Naive B cell (primary cell): ENCODE data around the gene EXOC4. TPM values are rescaled to one million over a fixed set of nuclear protein-coding genes. Genes with fewer than 3 reads are reported as not detected.

ENCODE experiments used
- ATAC-seq, 2 donors: fragments of 150-1000 bp; cut with Tn5 transposase; 2 replicates each; pipeline ENCODE4 v1.10.0; 2021; ENCODE audit warnings: low read depth in 2 of 2, mild to moderate bottlenecking in 2 of 2, moderate library complexity in 2 of 2
- DNase-seq: peaks from one replicate; pipeline ENCODE4 v3.0.0; 2022
- H3K27ac Mint-ChIP-seq, 6 donors: one replicate each; pipeline ENCODE4 v1.8.0; 2020 to 2022; ENCODE audit warnings: mild to moderate bottlenecking in 6 of 6, mixed read lengths in 6 of 6, moderate library complexity in 5 of 6, inconsistent platforms in 2 of 6
- H3K27me3 Mint-ChIP-seq, 3 donors: one replicate each; pipeline ENCODE4 v1.8.0; 2021 to 2022; ENCODE audit warnings: mixed read lengths in 3 of 3, mild to moderate bottlenecking in 1 of 3
- H3K36me3 Mint-ChIP-seq, 2 donors: one replicate each; pipeline ENCODE4 v1.8.0; 2020 to 2022; ENCODE audit warnings: mixed read lengths in 2 of 2, inconsistent platforms in 1 of 2, mild to moderate bottlenecking in 1 of 2
- H3K4me1 Mint-ChIP-seq, 3 donors: one replicate each; pipeline ENCODE4 v1.8.0; 2020 to 2022; ENCODE audit warnings: mixed read lengths in 3 of 3, inconsistent platforms in 1 of 3, mild to moderate bottlenecking in 1 of 3, moderate library complexity in 1 of 3
- H3K4me3 Mint-ChIP-seq, 8 donors: one replicate each; pipeline ENCODE4 v1.8.0; 2020 to 2022; ENCODE audit warnings: mild to moderate bottlenecking in 8 of 8, mixed read lengths in 8 of 8, moderate library complexity in 8 of 8, inconsistent platforms in 2 of 8
- H3K9me3 Mint-ChIP-seq, 7 donors: one replicate each; pipeline ENCODE4 v1.8.0; 2020 to 2022; ENCODE audit warnings: mixed read lengths in 7 of 7, mild to moderate bottlenecking in 5 of 7, inconsistent platforms in 2 of 7, moderate library complexity in 1 of 7
- polyA plus RNA-seq, 6 donors: library from polyadenylated mRNA; unstranded; fragments of 300-500 nt; fragmentation: Illumina TruSeq; gene quantifications; one replicate each; pipeline ENCODE4 v1.2.3, GENCODE V29; 2021; ENCODE audit warnings: low read depth in 6 of 6

The EXOC4 gene
- polyA plus RNA-seq, 6 donors from 2014 or later: 39.9 to 59.7 (median 47.2) TPM

GRCh38 chr7:133709036-133709880 lies 456.4 kb downstream of the EXOC4 start:
- no peak overlapping the region for H3K4me3 Mint-ChIP-seq
- DNase-seq (no peak), ATAC-seq (no peak)
- H3K4me1 Mint-ChIP-seq: no peaks in the 10 kb centered on the region
- H3K9me3 Mint-ChIP-seq: no peaks in the 10 kb centered on the region
- H3K27me3 Mint-ChIP-seq: no peaks in the 10 kb centered on the region
- peaks cover 6 to 22% of the 10 kb centered on the region in 2 donors for H3K36me3 Mint-ChIP-seq
- no peak overlapping the region for H3K27ac Mint-ChIP-seq

DNA sequence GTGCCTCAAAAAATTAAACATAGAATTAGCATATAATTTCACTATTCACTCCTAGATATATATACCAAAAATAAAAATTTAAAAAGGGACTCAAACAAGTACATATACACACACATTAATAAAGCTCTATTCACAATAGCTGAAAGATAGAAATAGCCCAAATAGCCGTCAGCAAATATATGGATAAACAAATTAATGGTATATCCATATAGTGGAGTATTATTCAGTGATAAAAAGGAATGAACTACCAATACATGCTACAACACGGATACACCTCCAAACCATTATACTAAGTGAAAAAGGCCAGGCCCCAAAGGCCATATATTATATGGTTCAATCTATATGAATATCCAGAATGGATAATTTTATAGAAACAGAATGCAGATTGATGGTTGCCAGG lies 459.7 kb downstream of the EXOC4 start:
- Mint-ChIP-seq H3K36me3 (peaks cover 13 to 22% of the 10 kb centered on the region in 2 donors), H3K27me3 (no peaks in the 10 kb centered on the region), H3K4me1 (no peaks in the 10 kb centered on the region), H3K4me3 (no peak overlapping the region), H3K9me3 (no peaks in the 10 kb centered on the region), H3K27ac (no peak overlapping the region)
- DNase-seq: no peak
- ATAC-seq: no peak

- DNase-seq (no peak), ATAC-seq (no peak)
- H3K9me3 Mint-ChIP-seq: no peaks in the 10 kb centered on the region
- H3K4me1 Mint-ChIP-seq: no peaks in the 10 kb centered on the region
- H3K27me3 Mint-ChIP-seq: no peaks in the 10 kb centered on the region
- H3K36me3 Mint-ChIP-seq: peaks cover 12 to 13% of the 10 kb centered on the region in 2 donors
- no peak overlapping the region for H3K4me3 Mint-ChIP-seq
- H3K27ac Mint-ChIP-seq: no peak overlapping the region
These were observed 461.8 kb downstream of the EXOC4 start for GRCh38 chr7:133714654-133715053.

DNA sequence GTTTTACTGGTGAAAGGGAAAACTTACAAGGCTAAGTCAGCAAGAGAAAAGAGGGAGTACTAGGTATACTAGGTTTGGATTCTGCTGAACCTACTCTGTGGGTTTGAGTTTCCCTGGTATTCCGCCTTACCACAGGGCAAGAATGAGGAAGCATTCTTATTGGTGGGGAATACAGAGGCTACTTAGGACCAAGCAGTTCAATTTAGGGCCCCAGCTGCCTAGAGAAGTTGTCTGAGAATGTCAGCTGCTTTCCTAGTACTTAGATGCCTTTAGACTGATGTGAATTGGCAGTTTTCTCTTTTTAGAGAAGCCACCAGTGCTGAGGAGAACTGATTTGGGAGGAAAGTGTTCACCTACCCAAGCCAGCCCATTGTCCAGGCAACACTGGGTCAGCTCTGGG lies 465.3 kb downstream of the EXOC4 start:
- Mint-ChIP-seq H3K27ac (peak overlapping the region in 1 of 6 donors; percentile 5), H3K9me3 (no peaks in the 10 kb centered on the region), H3K4me1 (no peaks in the 10 kb centered on the region), H3K36me3 (peaks cover 8 to 13% of the 10 kb centered on the region in 2 donors), H3K4me3 (no peak overlapping the region), H3K27me3 (no peaks in the 10 kb centered on the region)
- DNase-seq: no peak
- ATAC-seq: no peak

DNA sequence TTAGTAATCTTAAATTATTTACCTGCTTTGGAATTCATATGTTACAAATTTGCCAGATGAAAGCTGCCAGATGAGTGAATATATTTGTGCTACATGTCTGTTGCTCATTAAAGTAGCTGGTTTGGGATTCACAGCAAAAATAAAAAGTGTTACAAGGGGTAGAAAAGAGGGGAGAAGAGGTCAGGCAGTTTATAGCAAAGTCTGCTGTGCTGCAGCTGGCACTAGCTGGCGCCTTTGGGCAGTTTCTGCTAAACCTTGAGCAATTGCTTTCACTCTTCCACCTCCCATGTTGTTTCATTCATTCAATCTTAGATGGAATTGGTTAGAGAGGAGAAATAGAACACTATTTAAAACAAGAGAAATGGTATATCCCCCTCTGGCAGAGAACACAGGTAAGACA lies 470.2 kb downstream of the EXOC4 start:
- peaks cover 0 to 3% (median 0%) of the 10 kb centered on the region in 7 donors for H3K9me3 Mint-ChIP-seq
- H3K36me3 Mint-ChIP-seq: peaks cover 5 to 15% of the 10 kb centered on the region in 2 donors
- H3K27me3 Mint-ChIP-seq: no peaks in the 10 kb centered on the region
- peaks cover 0 to 2% (median 0%) of the 10 kb centered on the region in 3 donors for H3K4me1 Mint-ChIP-seq
- DNase-seq (no peak), ATAC-seq (no peak)
- no peak overlapping the region for H3K4me3 Mint-ChIP-seq
- no peak overlapping the region for H3K27ac Mint-ChIP-seq

- Mint-ChIP-seq H3K4me3 (no peak overlapping the region), H3K4me1 (peaks cover 0 to 2% (median 0%) of the 10 kb centered on the region in 3 donors), H3K27me3 (no peaks in the 10 kb centered on the region), H3K36me3 (peaks cover 15 to 16% of the 10 kb centered on the region in 2 donors), H3K9me3 (peaks cover 0 to 3% (median 0%) of the 10 kb centered on the region in 7 donors), H3K27ac (no peak overlapping the region)
- DNase-seq (no peak), ATAC-seq (no peak)
These were observed 471.3 kb downstream of the EXOC4 start for GRCh38 chr7:133724148-133724547.

DNA sequence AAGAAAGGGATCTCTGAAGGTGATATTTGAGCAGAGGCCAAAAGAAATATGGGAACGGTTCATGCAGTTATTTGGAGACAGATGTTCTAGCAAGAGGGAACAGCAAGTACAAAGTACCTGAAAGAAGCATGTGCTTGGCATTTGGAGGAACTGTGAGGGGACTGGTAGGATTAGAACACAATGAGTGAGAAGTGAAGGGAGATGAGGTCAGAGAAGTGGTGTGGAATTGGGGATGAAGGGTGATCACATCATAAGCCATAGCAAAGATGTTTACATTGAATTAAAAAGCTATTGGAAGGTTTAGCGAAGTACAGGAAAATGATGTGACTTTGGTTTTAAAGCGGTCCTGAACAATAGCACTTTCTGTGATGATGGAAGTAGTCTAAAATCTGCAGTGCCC lies 471.8 kb downstream of the EXOC4 start:
- ATAC-seq: no peak
- Mint-ChIP-seq H3K4me3 (no peak overlapping the region), H3K9me3 (peaks cover 0 to 3% (median 0%) of the 10 kb centered on the region in 7 donors), H3K4me1 (peaks cover 0 to 2% (median 0%) of the 10 kb centered on the region in 3 donors), H3K27ac (no peak overlapping the region), H3K27me3 (no peaks in the 10 kb centered on the region), H3K36me3 (peaks cover 15 to 19% of the 10 kb centered on the region in 2 donors)
- DNase-seq: no peak

DNA sequence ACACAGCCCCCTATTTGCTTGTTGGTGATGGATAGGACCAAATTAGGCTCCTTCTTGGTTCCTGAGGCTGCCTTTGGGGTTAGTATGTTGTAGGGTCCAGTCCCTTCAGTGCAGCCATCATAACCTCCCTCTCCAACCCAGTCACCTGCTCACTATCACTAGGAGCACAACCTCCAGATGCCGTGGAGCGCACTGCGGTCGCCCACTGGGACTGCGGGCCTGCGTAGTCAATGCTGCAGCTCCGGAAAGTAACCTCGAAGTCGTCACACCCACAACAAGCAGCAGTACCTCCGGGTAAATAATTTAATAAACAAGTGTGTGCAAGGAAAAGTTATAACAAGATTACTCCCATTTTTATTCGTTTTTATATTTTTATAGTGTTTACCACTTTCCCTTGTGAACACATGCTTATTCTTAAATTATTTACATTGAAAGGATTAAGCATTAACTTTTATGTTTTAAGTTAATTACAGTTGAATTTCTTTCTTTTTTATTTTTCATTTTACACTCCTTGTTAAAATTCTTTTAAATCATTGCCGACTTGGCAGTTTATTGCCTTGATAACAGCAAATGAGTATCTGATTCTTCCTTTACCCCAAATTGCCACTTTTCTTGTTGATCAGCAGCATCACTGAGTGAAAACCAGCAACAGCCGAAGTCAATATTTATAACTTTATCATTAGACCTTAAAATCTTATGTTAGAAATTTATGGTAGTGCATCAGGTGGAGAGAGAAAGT lies 474.8 kb downstream of the EXOC4 start:
- no peak for ATAC-seq
- no peak for DNase-seq
- Mint-ChIP-seq H3K4me1 (peaks cover 0 to 2% (median 0%) of the 10 kb centered on the region in 3 donors), H3K9me3 (peaks cover 0 to 3% (median 0%) of the 10 kb centered on the region in 7 donors), H3K36me3 (peaks cover 15 to 23% of the 10 kb centered on the region in 2 donors), H3K4me3 (no peak overlapping the region), H3K27me3 (no peaks in the 10 kb centered on the region), H3K27ac (peak overlapping the region in 1 of 6 donors; percentile 25)

DNA sequence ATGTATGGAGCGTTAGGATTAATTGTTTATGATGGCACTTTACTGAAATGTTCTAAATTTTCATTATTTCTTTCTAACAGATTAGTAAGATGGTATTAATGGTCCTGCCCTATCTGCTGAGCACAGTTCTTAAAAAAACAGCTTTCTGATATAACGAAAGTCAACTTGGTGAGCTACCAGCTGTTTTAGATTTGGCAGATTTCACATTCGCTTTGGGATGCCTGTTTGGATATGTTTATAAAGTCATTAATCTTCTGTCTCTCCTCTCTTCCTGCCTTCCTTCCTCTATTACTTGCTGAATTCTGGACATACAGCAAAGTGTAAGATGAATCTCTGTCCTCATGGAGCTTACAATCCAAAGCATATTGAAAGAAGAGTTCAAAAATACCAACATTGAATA lies 477.5 kb downstream of the EXOC4 start:
- no peak overlapping the region for H3K4me3 Mint-ChIP-seq
- peaks cover 0 to 2% (median 0%) of the 10 kb centered on the region in 7 donors for H3K9me3 Mint-ChIP-seq
- no peaks in the 10 kb centered on the region for H3K27me3 Mint-ChIP-seq
- no peak overlapping the region for H3K27ac Mint-ChIP-seq
- ATAC-seq: no peak
- no peaks in the 10 kb centered on the region for H3K4me1 Mint-ChIP-seq
- H3K36me3 Mint-ChIP-seq: peaks cover 7 to 25% of the 10 kb centered on the region in 2 donors
- DNase-seq: no peak

GRCh38 chr7:133733401-133733800 lies 480.5 kb downstream of the EXOC4 start:
- DNase-seq (no peak), ATAC-seq (no peak)
- peaks cover 0 to 2% (median 0%) of the 10 kb centered on the region in 7 donors for H3K9me3 Mint-ChIP-seq
- H3K4me1 Mint-ChIP-seq: no peaks in the 10 kb centered on the region
- H3K36me3 Mint-ChIP-seq: peaks cover 0 to 19% of the 10 kb centered on the region in 2 donors
- H3K27me3 Mint-ChIP-seq: no peaks in the 10 kb centered on the region
- H3K4me3 Mint-ChIP-seq: no peak overlapping the region
- H3K27ac Mint-ChIP-seq: no peak overlapping the region

GRCh38 chr7:133735222-133735621 lies 482.3 kb downstream of the EXOC4 start:
- Mint-ChIP-seq H3K36me3 (peaks cover 0 to 9% of the 10 kb centered on the region in 2 donors), H3K4me3 (no peak overlapping the region), H3K27me3 (no peaks in the 10 kb centered on the region), H3K4me1 (no peaks in the 10 kb centered on the region), H3K27ac (no peak overlapping the region), H3K9me3 (peaks cover 0 to 2% (median 0%) of the 10 kb centered on the region in 7 donors)
- ATAC-seq (no peak), DNase-seq (no peak)

DNA sequence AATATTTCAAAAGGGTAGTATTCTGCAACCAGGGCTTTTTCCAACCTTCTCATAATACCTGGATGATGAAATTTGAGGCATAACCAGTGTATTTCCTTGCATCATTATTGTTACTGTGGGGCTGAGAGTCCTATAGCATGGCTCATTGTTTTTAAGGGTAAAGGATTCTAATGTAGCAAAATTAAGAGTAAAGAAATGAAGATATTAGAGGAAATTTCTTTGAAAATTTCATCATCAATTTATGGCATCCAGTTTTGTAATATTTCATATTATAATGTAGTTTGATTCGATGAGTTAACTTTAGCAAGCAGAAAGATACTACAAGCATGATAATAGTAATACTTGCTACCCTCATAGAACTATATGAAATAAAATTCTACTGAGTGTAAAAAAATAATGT lies 486.9 kb downstream of the EXOC4 start:
- no peaks in the 10 kb centered on the region for H3K9me3 Mint-ChIP-seq
- H3K27me3 Mint-ChIP-seq: no peaks in the 10 kb centered on the region
- H3K4me1 Mint-ChIP-seq: peaks cover 0 to 6% (median 4%) of the 10 kb centered on the region in 3 donors
- H3K36me3 Mint-ChIP-seq: no peaks in the 10 kb centered on the region
- no peak overlapping the region for H3K4me3 Mint-ChIP-seq
- ATAC-seq (no peak), DNase-seq (no peak)
- peak overlapping the region in 1 of 6 donors; percentile 15 for H3K27ac Mint-ChIP-seq

GRCh38 chr7:133741078-133741477 lies 488.2 kb downstream of the EXOC4 start:
- ATAC-seq (no peak), DNase-seq (no peak)
- no peak overlapping the region for H3K4me3 Mint-ChIP-seq
- H3K4me1 Mint-ChIP-seq: peaks cover 0 to 6% (median 4%) of the 10 kb centered on the region in 3 donors
- H3K36me3 Mint-ChIP-seq: no peaks in the 10 kb centered on the region
- no peaks in the 10 kb centered on the region for H3K9me3 Mint-ChIP-seq
- H3K27ac Mint-ChIP-seq: no peak overlapping the region
- H3K27me3 Mint-ChIP-seq: no peaks in the 10 kb centered on the region

- Mint-ChIP-seq H3K4me3 (no peak overlapping the region), H3K9me3 (no peaks in the 10 kb centered on the region), H3K27ac (no peak overlapping the region), H3K4me1 (peaks cover 0 to 6% (median 4%) of the 10 kb centered on the region in 3 donors), H3K36me3 (no peaks in the 10 kb centered on the region), H3K27me3 (no peaks in the 10 kb centered on the region)
- no peak for DNase-seq
- no peak for ATAC-seq
These were observed 488.8 kb downstream of the EXOC4 start for GRCh38 chr7:133741703-133742102.
